GM20431 (cell line): ENCODE data around the gene LEPROT.

Experiments used
- in situ Hi-C: fragments of 300-500 bp; cut with MseI, MboI; formaldehyde crosslinking; loops from one replicate; pipeline ENCODE4 v1.15.0; 2020; ENCODE audit warnings: low sequenced_read_pairs; ENCODE audit not compliant: unreplicated experiment

Gene LEPROT

GRCh38 chr1:65409816-65410326 lies 10.6 kb upstream of the LEPROT start:
- in situ Hi-C loops = no loop called here

DNA sequence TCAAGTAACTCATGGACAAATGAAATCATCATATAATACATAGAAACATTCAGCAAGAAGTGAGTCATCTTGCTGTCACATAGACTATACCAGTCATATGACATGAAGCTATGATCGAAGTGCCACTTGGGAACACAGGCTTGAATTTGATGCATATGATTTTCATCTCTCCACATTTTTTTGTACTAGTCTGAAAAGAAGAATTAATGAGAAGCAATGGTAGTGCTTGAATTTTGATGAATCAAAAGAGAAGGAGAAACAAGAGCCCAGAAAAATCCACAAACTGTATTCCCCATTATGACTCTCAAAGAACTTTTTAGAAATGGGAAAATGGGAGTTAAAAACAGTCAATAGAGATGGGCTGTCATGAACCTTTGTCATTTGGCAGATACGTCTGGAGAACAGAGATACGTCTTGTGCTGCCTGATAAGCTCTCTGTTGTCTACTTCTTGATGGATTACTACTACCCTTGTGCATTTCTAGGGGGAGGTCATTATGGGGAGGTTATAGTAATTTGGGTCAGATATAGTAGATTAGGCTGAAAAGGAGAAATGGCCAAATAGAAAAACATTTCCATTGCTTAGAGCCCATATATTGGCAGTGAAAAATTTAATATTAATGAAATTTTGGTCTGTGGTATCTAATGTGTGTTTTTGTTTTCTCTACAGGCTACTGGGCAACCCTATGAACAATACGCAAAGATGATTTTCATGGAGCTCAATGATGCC lies 8.0 kb upstream of the LEPROT start:
- in situ Hi-C loops = no loop called here

DNA sequence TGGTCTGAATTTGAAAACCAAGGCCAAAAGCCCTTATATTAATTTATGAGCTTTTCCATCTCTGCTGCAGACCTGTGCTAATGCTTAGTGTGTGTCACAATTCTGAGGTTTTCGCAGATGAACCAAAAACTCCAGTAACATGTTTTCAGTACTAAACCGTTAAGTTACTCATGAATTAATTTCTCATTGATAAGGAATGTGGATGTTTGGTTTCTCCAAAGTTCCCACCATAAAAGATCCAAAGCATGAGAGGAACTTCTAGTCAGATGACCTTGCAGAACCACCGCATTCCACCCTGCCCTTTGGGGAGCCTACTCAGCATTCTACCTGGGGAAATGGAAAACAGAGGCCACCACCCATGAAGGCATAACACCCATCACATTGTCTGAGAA lies 7.5 kb upstream of the LEPROT start:
- in situ Hi-C loops = no loop called here

DNA sequence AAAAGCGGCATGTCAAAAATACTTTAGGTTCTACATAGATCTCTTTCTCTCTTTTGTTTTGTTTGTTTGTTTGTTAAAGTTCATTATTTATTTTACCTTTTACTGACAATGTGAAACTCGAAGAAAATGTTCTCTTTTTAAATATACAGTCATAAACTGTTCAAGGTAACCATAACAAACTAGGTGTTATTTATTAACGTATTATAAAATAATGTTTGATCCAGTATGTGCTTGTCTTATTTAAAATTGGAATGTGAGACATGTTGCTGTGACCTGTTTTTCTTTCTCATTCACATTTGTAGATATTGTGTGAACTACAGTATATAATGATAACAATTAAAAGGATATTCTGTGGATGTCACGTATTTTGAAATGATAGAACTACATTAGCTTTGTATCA lies 5.9 kb upstream of the LEPROT start:
- in situ Hi-C loops = no loop called here

- in situ Hi-C loops = no loop called here
Observed at GRCh38 chr1:65416767-65417166, 3.7 kb upstream of the LEPROT start.

DNA sequence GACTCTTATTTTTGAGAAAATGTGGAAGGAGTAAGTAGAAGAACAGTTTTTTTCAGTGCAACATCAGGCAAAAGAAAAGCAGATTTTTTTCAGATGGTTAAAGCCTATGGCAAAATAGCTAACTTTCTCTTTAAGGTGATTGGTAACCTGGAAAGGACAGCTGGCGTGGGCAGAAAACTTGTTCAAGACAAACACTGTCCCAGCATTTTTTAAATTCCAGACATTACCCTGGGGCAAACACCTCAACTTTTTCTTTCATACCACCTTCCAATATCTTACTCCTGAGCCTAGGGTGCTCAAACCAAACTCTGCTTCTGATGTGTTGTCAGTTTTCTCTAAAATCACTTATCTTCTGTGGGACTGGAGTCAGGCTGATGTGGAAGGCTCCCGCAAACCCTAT lies 2.7 kb upstream of the LEPROT start:
- in situ Hi-C loops = no loop called here

- in situ Hi-C loops = no loop called here
Observed at GRCh38 chr1:65418522-65419185, 1.8 kb upstream of the LEPROT start.

- in situ Hi-C loops = no loop called here
Observed at GRCh38 chr1:65419681-65420589, 533 bp upstream of the LEPROT start.

GRCh38 chr1:65421351-65422025 lies 1.0 kb downstream of the LEPROT start:
- in situ Hi-C loops = no loop called here

- in situ Hi-C loops = no loop called here
Observed at GRCh38 chr1:65422241-65423203, 2.1 kb downstream of the LEPROT start.

GRCh38 chr1:65423884-65424572 lies 3.6 kb downstream of the LEPROT start:
- in situ Hi-C loops = no loop called here

GRCh38 chr1:65424573-65424889 lies 4.1 kb downstream of the LEPROT start:
- in situ Hi-C loops = no loop called here

GRCh38 chr1:65425006-65425405 lies 4.5 kb downstream of the LEPROT start:
- in situ Hi-C loops = loop anchor here (25.0 kb wide), 1 partner anchor 262 kb away; no protein-coding TSS in a partner anchor

GRCh38 chr1:65425697-65426096 lies 5.2 kb downstream of the LEPROT start:
- in situ Hi-C loops = loop anchor here (25.0 kb wide), 1 partner anchor 262 kb away; no protein-coding TSS in a partner anchor

GRCh38 chr1:65429078-65429477 lies 8.6 kb downstream of the LEPROT start:
- in situ Hi-C loops = loop anchor here (25.0 kb wide), 1 partner anchor 258 kb away; no protein-coding TSS in a partner anchor

- in situ Hi-C loops = loop anchor here (25.0 kb wide), 1 partner anchor 257 kb away; no protein-coding TSS in a partner anchor
Observed at GRCh38 chr1:65429806-65430205, 9.3 kb downstream of the LEPROT start.

- in situ Hi-C loops = loop anchor here (25.0 kb wide), 1 partner anchor 256 kb away; no protein-coding TSS in a partner anchor
Observed at GRCh38 chr1:65431111-65431705, 10.7 kb downstream of the LEPROT start.

DNA sequence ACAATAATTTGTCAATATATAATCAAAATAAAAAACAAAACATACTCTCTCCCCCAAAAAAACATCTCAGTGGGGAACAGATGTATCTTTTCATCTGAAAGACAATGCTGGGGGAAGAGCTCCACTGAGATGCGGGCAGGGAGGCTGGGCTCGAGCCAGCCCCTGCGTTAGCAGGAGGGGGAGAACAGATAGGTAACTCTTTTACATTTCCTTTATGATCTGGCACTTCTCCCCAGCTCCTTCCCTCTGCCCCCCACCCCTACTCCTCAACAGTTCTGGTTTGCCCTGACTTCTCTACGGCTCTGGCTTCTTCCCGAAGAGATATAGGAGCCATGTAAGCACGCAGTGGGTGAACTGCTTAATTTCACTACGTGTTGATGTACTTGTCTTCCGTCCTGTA lies 12.4 kb downstream of the LEPROT start:
- in situ Hi-C loops = loop anchor here (25.0 kb wide), 1 partner anchor 254 kb away; no protein-coding TSS in a partner anchor
